Retinal pigment epithelial cell (primary cell): ENCODE data around the gene GTF2E1.

Experiments used
- DNase-seq: peaks from one replicate; pipeline ENCODE4 v3.0.0-alpha.2; 2010; ENCODE audit warnings: low read depth
- H3K4me3 ChIP-seq: 2 replicates; pipeline ENCODE4 v1.5.1; 2011; ENCODE audit warnings: mild to moderate bottlenecking, low read length, control low read depth, moderate library complexity
- TF ChIP-seq, protein P1 (sequence below): conservative IDR thresholded peaks from 2 replicates; pipeline ENCODE4 v1.5.1; 2011; ENCODE audit warnings: low read depth, low read length, control low read depth, inconsistent platforms

GTF2E1 gene

DNA sequence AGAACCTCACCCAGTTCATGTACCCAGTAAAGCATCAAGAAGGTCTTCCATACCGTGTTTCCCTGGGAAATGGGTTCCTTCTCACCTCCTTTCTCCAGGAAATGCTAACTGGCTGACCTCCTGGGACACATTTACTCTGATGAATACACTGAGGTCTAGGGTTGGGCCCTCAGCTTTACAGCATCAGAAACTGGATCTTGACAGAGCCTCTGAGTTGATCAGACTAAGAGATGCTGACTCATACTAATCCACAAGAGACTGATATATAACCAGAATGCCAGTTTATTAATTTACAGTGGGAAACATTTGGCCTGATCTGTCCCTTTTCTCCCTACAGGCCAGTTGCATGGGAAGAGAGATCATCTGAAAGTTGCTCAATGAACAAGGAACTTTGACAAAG lies 55.8 kb downstream of the GTF2E1 start:
- no peak for DNase-seq
- TF ChIP-seq, protein P1, sequence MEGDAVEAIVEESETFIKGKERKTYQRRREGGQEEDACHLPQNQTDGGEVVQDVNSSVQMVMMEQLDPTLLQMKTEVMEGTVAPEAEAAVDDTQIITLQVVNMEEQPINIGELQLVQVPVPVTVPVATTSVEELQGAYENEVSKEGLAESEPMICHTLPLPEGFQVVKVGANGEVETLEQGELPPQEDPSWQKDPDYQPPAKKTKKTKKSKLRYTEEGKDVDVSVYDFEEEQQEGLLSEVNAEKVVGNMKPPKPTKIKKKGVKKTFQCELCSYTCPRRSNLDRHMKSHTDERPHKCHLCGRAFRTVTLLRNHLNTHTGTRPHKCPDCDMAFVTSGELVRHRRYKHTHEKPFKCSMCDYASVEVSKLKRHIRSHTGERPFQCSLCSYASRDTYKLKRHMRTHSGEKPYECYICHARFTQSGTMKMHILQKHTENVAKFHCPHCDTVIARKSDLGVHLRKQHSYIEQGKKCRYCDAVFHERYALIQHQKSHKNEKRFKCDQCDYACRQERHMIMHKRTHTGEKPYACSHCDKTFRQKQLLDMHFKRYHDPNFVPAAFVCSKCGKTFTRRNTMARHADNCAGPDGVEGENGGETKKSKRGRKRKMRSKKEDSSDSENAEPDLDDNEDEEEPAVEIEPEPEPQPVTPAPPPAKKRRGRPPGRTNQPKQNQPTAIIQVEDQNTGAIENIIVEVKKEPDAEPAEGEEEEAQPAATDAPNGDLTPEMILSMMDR, result no peak
- no peak overlapping the region for H3K4me3 ChIP-seq

DNA sequence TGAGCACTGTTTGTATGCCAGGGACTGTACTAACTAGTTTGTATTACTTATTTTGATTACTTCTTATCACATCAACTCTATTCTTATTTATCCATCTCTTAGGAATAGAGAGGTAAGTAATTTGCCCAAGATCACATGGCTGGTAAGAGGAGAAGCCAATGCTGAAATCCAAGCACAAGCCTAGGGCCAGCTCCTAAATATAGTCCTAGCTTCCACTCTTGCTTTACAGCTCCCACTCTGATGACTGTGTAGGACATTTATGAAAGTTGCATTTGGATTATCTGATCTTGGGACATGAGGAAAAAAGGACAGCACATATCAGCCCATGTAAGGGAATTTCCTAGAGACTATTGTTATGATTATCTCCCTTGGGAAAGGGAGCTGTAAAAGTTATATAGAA lies 58.1 kb downstream of the GTF2E1 start:
- DNase-seq, result no peak
- TF ChIP-seq, protein P1, result no peak
- no peak overlapping the region for H3K4me3 ChIP-seq

DNA sequence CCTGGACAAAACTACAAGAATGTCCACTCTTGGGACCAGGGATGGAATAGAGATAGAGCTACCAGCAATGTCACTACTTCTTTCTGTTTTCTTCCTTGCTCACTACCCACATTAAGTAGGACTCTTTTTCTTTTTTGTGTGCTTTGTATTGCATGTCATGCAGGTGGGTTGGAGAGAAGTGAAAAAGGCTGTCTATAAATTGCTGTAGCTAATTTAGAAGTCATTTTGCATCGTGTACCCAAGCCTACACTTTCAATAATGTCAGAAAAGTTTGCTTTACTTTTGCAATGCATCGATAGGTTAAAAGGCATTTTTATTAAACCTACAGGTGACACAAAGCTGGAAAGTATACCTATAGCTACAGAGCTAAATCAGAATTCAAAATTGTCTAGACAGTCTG lies 58.9 kb downstream of the GTF2E1 start:
- no peak for DNase-seq

DNA sequence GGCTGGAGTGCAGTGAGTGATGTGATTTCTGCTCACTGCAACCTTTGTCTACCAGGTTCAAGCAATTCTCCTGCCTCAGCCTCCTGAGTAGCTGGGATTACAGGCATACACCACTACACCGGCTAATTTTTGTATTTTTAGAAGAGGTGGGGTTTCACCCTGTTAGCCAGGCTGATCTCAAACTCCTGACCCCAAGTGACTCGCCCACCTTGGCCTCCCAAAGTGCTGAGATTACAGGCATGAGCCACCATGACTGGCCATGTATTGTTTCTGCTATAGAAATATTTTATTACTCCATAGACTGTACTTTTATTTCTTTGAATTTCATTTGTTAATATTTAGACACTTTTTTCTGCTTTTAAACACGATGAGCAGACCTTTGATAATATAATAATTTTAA lies 60.4 kb downstream of the GTF2E1 start:
- DNase-seq, result no peak
- H3K4me3 ChIP-seq, result no peak overlapping the region
- TF ChIP-seq, protein P1, result no peak

More for the DNA sequence above, 58.9 kb downstream of the GTF2E1 start:
- TF ChIP-seq, protein P1, result no peak
- H3K4me3 ChIP-seq, result no peak overlapping the region

DNA sequence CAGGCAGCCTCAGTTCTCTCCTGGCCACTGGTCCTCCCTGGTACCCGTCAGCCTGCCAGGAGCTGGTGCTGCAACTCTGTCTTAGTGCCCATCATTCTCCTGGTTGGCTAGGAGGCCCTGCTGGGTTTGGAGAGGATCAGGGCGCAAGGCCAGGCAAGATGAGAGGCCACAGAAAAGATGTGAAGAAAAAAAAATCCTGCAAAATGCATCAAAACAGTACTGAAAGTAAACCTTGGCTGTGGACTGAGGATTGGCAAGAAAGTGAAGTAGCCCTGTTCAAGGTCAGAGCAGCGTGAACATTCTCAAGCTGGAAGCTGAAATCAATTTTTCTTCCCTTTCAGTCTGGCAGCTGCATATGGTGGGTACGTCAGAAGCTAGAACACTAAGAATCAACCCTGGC lies 74.2 kb downstream of the GTF2E1 start:
- TF ChIP-seq, protein P1, result no peak
- no peak for DNase-seq
- H3K4me3 ChIP-seq, result no peak overlapping the region

DNA sequence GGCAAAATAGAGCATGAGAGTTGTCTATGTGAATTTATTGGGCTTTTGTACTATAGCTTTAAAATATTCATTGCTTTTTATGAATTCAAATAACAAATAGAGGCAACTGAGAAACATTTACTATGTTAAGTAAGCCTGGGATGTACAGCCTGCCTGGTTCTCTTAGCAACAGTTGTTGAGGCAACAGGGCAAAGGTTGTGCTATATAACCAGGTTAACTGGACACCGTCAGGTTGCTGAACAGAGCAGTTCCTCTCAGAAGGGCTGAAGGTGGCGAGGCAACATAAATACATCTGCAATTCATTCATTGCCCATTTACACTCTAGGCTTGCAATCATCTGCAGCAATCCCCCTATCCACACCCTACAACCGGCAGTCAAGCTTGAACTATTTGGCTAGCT lies 78.2 kb downstream of the GTF2E1 start:
- TF ChIP-seq, protein P1, result no peak
- H3K4me3 ChIP-seq, result no peak overlapping the region
- DNase-seq, result no peak

DNA sequence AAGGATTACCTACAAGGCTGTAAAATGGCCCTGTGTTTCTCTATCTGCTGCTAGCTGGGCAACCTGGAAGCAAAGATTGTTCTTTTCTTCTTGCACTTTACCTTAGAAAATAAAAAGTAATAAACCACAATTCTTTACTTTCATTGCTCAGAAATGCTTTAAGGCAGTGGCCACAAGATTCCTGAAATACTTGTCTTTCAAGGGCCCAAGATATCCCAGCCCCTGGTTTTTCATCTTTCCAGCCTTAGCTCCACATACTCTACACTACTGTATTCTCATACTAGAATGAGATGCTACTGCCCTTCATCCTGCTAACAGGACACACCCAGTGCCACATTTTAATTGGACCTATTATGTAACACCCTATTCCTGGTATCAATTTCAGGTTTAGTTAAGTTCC lies 78.9 kb downstream of the GTF2E1 start:
- TF ChIP-seq, protein P1, result no peak
- DNase-seq, result no peak
- H3K4me3 ChIP-seq, result no peak overlapping the region
